Keratinocyte (primary cell): ENCODE data around the gene HABP2.
A peak's percentile ranks its signal among the peaks of the same experiment; 100 is the strongest.

Experiments
- EZH2 ChIP-seq: IDR thresholded peaks from one replicate; pipeline ENCODE4 v1.6.1; 2012; ENCODE audit warnings: inconsistent platforms, mild to moderate bottlenecking, low read length, moderate library complexity
- TF ChIP-seq, protein P1 (sequence below), 3 experiments: IDR thresholded peaks in 1 of 3; conservative IDR thresholded peaks in 1 of 3; optimal IDR thresholded peaks in 1 of 3; 2 replicates in 2 of 3; 3 replicates in 1 of 3; pipeline versions ENCODE3 to v1.5.1; 2011; ENCODE audit warnings: low read length in 3 of 3, mild to moderate bottlenecking in 3 of 3, moderate library complexity in 2 of 3, control low read depth in 1 of 3, inconsistent platforms in 1 of 3; ENCODE audit not compliant: insufficient read depth in 2 of 3; ENCODE audit errors: extremely low read depth in 1 of 3

DNA sequence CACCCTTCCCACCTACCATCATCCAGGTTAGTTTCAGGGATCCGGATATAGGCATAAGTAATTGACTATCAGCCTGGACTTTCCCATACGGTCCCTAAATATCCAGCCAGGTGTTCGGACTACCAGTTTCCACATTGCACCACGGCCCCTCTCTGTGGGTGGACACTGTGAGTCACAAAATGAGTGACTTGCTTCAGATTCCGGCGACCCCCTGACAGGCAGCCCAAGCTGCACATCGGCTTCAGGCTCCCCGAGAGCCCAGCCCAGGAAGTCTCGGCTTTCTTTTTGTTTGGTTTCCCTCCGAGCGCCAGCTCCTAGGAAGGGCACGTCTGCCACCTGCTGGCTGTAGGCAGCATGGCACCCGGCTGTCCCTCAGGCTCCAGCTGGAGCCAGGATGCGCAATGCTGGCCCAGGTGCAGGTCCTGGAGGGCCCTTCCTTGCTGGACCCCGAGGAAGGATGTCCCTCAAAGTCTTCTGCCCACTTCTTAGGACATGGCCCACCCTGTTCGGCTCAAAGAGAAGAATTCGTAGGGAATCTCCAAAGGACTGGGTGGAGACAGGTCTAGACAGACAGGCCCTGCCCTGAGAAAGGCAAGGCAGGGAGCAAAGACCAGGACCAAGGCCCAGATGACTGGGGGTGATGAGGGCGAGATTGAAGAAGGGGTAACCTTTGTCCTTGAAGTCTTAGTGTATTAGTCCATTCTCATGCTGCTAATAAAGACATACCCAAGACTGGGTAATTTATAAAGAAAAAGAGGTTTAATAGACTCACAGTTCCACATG, 10.6 kb downstream of the HABP2 start:
- TF ChIP-seq EZH2, result no peak
- TF ChIP-seq, protein P1, sequence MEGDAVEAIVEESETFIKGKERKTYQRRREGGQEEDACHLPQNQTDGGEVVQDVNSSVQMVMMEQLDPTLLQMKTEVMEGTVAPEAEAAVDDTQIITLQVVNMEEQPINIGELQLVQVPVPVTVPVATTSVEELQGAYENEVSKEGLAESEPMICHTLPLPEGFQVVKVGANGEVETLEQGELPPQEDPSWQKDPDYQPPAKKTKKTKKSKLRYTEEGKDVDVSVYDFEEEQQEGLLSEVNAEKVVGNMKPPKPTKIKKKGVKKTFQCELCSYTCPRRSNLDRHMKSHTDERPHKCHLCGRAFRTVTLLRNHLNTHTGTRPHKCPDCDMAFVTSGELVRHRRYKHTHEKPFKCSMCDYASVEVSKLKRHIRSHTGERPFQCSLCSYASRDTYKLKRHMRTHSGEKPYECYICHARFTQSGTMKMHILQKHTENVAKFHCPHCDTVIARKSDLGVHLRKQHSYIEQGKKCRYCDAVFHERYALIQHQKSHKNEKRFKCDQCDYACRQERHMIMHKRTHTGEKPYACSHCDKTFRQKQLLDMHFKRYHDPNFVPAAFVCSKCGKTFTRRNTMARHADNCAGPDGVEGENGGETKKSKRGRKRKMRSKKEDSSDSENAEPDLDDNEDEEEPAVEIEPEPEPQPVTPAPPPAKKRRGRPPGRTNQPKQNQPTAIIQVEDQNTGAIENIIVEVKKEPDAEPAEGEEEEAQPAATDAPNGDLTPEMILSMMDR (optimal IDR thresholded peaks at IDR 0.05 in 1 of 3, IDR thresholded peaks at IDR 0.05 in 1 of 3, conservative IDR thresholded peaks at IDR 0.05 in 1 of 3; ENCODE audit: extremely low read depth in 1 of 3, insufficient read depth in 2 of 3, low read length in 3 of 3), result peak; percentile 94 to 98 (median 95)
